Peyer's patch (tissue), 4 donors: ENCODE results near the gene COL2A1.

Experiments
- POLR2A ChIP-seq, 2 donors: fragments of 450-650 bp; IDR thresholded peaks; one replicate each; pipeline ENCODE4 v1.5.1; 2017; ENCODE audit warnings: antibody characterized with exemption in 2 of 2, mild to moderate bottlenecking in 2 of 2, moderate library complexity in 2 of 2
- TF ChIP-seq, protein P1 (sequence below), 6 experiments: fragments of 450-650 bp in 4 of 6; fragments of 200-600 bp in 2 of 6; sonication (generic) in 1 of 6; IDR thresholded peaks; one replicate each; pipeline ENCODE4 v1.5.1; 2017 to 2019; ENCODE audit warnings: antibody characterized with exemption in 6 of 6, mild to moderate bottlenecking in 3 of 6, moderate library complexity in 1 of 6

- TF ChIP-seq, protein P1, sequence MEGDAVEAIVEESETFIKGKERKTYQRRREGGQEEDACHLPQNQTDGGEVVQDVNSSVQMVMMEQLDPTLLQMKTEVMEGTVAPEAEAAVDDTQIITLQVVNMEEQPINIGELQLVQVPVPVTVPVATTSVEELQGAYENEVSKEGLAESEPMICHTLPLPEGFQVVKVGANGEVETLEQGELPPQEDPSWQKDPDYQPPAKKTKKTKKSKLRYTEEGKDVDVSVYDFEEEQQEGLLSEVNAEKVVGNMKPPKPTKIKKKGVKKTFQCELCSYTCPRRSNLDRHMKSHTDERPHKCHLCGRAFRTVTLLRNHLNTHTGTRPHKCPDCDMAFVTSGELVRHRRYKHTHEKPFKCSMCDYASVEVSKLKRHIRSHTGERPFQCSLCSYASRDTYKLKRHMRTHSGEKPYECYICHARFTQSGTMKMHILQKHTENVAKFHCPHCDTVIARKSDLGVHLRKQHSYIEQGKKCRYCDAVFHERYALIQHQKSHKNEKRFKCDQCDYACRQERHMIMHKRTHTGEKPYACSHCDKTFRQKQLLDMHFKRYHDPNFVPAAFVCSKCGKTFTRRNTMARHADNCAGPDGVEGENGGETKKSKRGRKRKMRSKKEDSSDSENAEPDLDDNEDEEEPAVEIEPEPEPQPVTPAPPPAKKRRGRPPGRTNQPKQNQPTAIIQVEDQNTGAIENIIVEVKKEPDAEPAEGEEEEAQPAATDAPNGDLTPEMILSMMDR (IDR thresholded peaks at IDR 0.05) = no peak
- no peak for TF ChIP-seq POLR2A (IDR thresholded peaks at IDR 0.05)
Observed at GRCh38 chr12:47967461-47968321, 36.6 kb downstream of the COL2A1 start.
